ENCODE results near the gene LRRC4.

Gene LRRC4

GRCh38 chr7:128071801-128072200, 40.6 kb upstream of the LRRC4 start:
- Histone ChIP-seq H3K27me3 (ENCODE audit: insufficient read depth, low read depth, severe bottlenecking) (no peaks in the 10 kb centered on the region), H3K27ac (no peak overlapping the region), H3K4me3 (ENCODE audit: low read depth, low read length) (no peak overlapping the region), H3K9me3 (ENCODE audit: severe bottlenecking) (no peaks in the 10 kb centered on the region), H3K36me3 (peaks cover 6% of the 10 kb centered on the region)
- DNase-seq, result no peak
- TF ChIP-seq, protein P1, sequence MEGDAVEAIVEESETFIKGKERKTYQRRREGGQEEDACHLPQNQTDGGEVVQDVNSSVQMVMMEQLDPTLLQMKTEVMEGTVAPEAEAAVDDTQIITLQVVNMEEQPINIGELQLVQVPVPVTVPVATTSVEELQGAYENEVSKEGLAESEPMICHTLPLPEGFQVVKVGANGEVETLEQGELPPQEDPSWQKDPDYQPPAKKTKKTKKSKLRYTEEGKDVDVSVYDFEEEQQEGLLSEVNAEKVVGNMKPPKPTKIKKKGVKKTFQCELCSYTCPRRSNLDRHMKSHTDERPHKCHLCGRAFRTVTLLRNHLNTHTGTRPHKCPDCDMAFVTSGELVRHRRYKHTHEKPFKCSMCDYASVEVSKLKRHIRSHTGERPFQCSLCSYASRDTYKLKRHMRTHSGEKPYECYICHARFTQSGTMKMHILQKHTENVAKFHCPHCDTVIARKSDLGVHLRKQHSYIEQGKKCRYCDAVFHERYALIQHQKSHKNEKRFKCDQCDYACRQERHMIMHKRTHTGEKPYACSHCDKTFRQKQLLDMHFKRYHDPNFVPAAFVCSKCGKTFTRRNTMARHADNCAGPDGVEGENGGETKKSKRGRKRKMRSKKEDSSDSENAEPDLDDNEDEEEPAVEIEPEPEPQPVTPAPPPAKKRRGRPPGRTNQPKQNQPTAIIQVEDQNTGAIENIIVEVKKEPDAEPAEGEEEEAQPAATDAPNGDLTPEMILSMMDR (IDR thresholded peaks at IDR 0.05; ENCODE audit: low read depth, low read length), result no peak

GRCh38 chr7:128071376-128071775, 40.1 kb upstream of the LRRC4 start:
- Histone ChIP-seq H3K27ac (no peak overlapping the region), H3K27me3 (ENCODE audit: insufficient read depth, low read depth, severe bottlenecking) (no peaks in the 10 kb centered on the region), H3K9me3 (ENCODE audit: severe bottlenecking) (no peaks in the 10 kb centered on the region), H3K36me3 (peaks cover 6% of the 10 kb centered on the region), H3K4me3 (ENCODE audit: low read depth, low read length) (no peak overlapping the region)
- TF ChIP-seq, protein P1 (IDR thresholded peaks at IDR 0.05; ENCODE audit: low read depth, low read length), result no peak
- DNase-seq, result no peak

DNA sequence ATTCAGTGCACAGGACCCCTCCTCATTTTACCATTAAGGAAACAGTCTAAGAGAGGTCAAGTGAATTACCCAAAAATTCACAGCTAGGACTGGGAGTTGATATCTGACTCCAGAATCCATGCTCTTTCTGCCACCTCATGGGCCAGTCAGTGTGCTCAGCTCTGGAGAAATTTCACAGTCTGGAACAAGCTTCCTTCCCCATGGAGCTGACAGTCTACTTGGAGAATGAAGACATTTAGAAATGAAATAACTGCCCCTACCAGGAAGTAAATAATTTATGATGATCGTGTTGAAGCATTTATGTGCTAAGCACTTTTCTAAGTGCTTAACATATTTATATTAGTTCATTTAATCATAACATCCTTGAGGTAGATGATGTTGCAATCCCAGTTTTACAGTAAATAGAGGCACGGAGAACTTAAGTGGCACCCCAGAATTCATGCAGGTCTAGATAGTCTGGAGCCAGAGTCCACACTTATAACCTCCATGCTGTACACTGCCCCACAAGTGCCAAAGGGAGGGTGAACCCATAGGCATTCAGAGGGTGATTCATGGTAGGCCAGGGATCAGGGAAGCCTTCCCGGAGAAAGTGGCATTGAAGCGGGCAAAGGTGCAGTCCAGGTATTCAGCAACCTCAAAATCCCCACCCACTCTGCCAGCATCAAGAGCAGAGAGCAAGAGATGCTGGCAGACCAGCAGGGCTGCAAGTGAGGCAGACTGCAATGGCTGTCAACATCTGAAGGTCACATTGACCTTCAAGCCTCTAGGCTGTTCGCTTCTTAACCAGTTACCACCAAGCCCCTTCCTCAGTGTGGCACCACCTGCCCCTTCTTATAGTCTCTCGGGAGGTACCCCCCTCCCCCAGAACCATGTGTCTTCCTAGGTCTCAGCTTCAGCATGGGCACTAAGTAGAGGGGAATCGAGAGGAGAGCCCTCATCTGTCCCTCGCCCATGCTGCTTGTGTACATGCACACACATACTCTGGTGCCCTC, 38.4 kb upstream of the LRRC4 start:
- no peak for DNase-seq
- TF ChIP-seq, protein P1 (IDR thresholded peaks at IDR 0.05; ENCODE audit: low read depth, low read length), result no peak
- no peak overlapping the region for H3K4me3 ChIP-seq (ENCODE audit: low read depth, low read length)
- H3K27ac ChIP-seq, result no peak overlapping the region
- H3K9me3 ChIP-seq (ENCODE audit: severe bottlenecking), result no peaks in the 10 kb centered on the region
- no peaks in the 10 kb centered on the region for H3K27me3 ChIP-seq (ENCODE audit: insufficient read depth, low read depth, severe bottlenecking)
- peaks cover 2% of the 10 kb centered on the region; the same call in 1 of the 2 replicates for H3K36me3 ChIP-seq

GRCh38 chr7:128068785-128069184, 37.5 kb upstream of the LRRC4 start:
- Histone ChIP-seq H3K36me3 (no peaks in the 10 kb centered on the region; the same call in 1 of the 2 replicates), H3K27ac (no peak overlapping the region), H3K4me3 (ENCODE audit: low read depth, low read length) (no peak overlapping the region), H3K27me3 (ENCODE audit: insufficient read depth, low read depth, severe bottlenecking) (no peaks in the 10 kb centered on the region), H3K9me3 (ENCODE audit: severe bottlenecking) (no peaks in the 10 kb centered on the region)
- TF ChIP-seq, protein P1 (IDR thresholded peaks at IDR 0.05; ENCODE audit: low read depth, low read length), result no peak
- no peak for DNase-seq

- DNase-seq, result no peak
- TF ChIP-seq, protein P1 (IDR thresholded peaks at IDR 0.05; ENCODE audit: low read depth, low read length), result no peak
- Histone ChIP-seq H3K4me3 (ENCODE audit: low read depth, low read length) (no peak overlapping the region), H3K27me3 (ENCODE audit: insufficient read depth, low read depth, severe bottlenecking) (no peaks in the 10 kb centered on the region), H3K36me3 (no peaks in the 10 kb centered on the region), H3K9me3 (ENCODE audit: severe bottlenecking) (no peaks in the 10 kb centered on the region), H3K27ac (no peak overlapping the region)
These were observed 36.7 kb upstream of the LRRC4 start for GRCh38 chr7:128067983-128068382.
